ENCODE data around the gene ZNF318.
A peak's percentile ranks its signal among the peaks of the same experiment; 100 is the strongest.
"Not testable (repeated sequence)": the region's sequence is repeated elsewhere in the genome, so short reads cannot be mapped to it uniquely, and the experiment has no call there.

ZNF318 gene

GRCh38 chr6:43369174-43370002, at the start of gene ZNF318:
TSS of gene ZNF318 (minus strand) at chr6:43369647. CDS start at chr6:43369365, 282 bp downstream.
- peak; percentile 96 for DNase-seq

- no peak for DNase-seq
Observed at GRCh38 chr6:43416935-43417334, 47.5 kb upstream of the ZNF318 start.

GRCh38 chr6:43415275-43415674, 45.8 kb upstream of the ZNF318 start:
- DNase-seq, result not testable (repeated sequence)

GRCh38 chr6:43413002-43413401, 43.6 kb upstream of the ZNF318 start:
- DNase-seq, result no peak

- no peak for DNase-seq
Observed at GRCh38 chr6:43412541-43412940, 43.1 kb upstream of the ZNF318 start.

- not testable (repeated sequence) for DNase-seq
Observed at GRCh38 chr6:43410776-43411175, 41.3 kb upstream of the ZNF318 start.

- DNase-seq, result no peak
Observed at GRCh38 chr6:43408259-43408658, 38.8 kb upstream of the ZNF318 start.

GRCh38 chr6:43407296-43407695, 37.8 kb upstream of the ZNF318 start:
- no peak for DNase-seq

- no peak for DNase-seq
Observed at GRCh38 chr6:43405354-43405753, 35.9 kb upstream of the ZNF318 start.

GRCh38 chr6:43402820-43403219, 33.4 kb upstream of the ZNF318 start:
- no peak for DNase-seq

- no peak for DNase-seq
Observed at GRCh38 chr6:43401730-43402129, 32.3 kb upstream of the ZNF318 start.

GRCh38 chr6:43399932-43400487, 30.6 kb upstream of the ZNF318 start:
- no peak for DNase-seq

- DNase-seq, result no peak
Observed at GRCh38 chr6:43396408-43397149, 27.1 kb upstream of the ZNF318 start.

- no peak for DNase-seq
Observed at GRCh38 chr6:43395776-43396175, 26.3 kb upstream of the ZNF318 start.

- DNase-seq, result no peak
Observed at GRCh38 chr6:43394982-43395381, 25.5 kb upstream of the ZNF318 start.

GRCh38 chr6:43393602-43394001, 24.2 kb upstream of the ZNF318 start:
- no peak for DNase-seq

- not testable (repeated sequence) for DNase-seq
Observed at GRCh38 chr6:43393133-43393532, 23.7 kb upstream of the ZNF318 start.

- no peak for DNase-seq
Observed at GRCh38 chr6:43391440-43392031, 22.1 kb upstream of the ZNF318 start.

GRCh38 chr6:43390753-43391439, 21.4 kb upstream of the ZNF318 start:
- DNase-seq, result not testable (repeated sequence)

GRCh38 chr6:43389730-43390295, 20.4 kb upstream of the ZNF318 start:
- no peak for DNase-seq

GRCh38 chr6:43386492-43386891, 17.0 kb upstream of the ZNF318 start:
- DNase-seq, result no peak

- no peak for DNase-seq
Observed at GRCh38 chr6:43383021-43383667, 13.7 kb upstream of the ZNF318 start.
